Measurements from ENCODE around the gene ANKRD23. TPM values are rescaled to one million over a fixed set of nuclear protein-coding genes. Genes with fewer than 3 reads are reported as not detected.

The ANKRD23 gene
- total RNA-seq, 2 experiments from 2014 or later, result 6.2 to 10.4 TPM

GRCh38 chr2:96878796-96879544 lies 35.1 kb upstream of the ANKRD23 start:
- POLR2A ChIA-PET, result interaction anchor here (1.1 kb wide), 1 partner anchor 12 kb away, joined by 4 read pairs; no protein-coding TSS in a partner anchor
- H3K27ac Mint-ChIP-seq, result no peak overlapping the region
- no peak for TF ChIP-seq CTCF (IDR thresholded peaks at IDR 0.05)

GRCh38 chr2:96878171-96878570 lies 34.4 kb upstream of the ANKRD23 start:
- TF ChIP-seq CTCF (IDR thresholded peaks at IDR 0.05), result no peak
- intact Hi-C loops (cut with DNase I, micrococcal nuclease), result no loop called here

More at GRCh38 chr2:96878796-96879544, 35.1 kb upstream of the ANKRD23 start:
- ATAC-seq (ENCODE audit: poor library complexity), result no peak
- Mint-ChIP-seq H3K4me3 (no peak overlapping the region), H3K4me1 (ENCODE audit: low read depth) (peaks cover 20% of the 10 kb centered on the region), H3K27me3 (no peaks in the 10 kb centered on the region), H3K9me3 (no peaks in the 10 kb centered on the region), H3K36me3 (ENCODE audit: low read depth) (no peaks in the 10 kb centered on the region)
- H3K27me3 ChIP-seq (ENCODE audit: control insufficient read depth in 1 of 2, insufficient read depth in 2 of 2, low read length in 2 of 2), result no peaks in the 10 kb centered on the region
- CTCF ChIA-PET, result no interaction called here
- H3K9me3 ChIP-seq (ENCODE audit: control insufficient read depth in 1 of 2, insufficient read depth in 1 of 2, low read length in 2 of 2), result no peaks in the 10 kb centered on the region
- intact Hi-C loops (cut with DNase I, micrococcal nuclease), result no loop called here
- no peaks in the 10 kb centered on the region for H3K36me3 ChIP-seq (ENCODE audit: insufficient read depth, low read length)
- DNase-seq, result no peak
- H3K27ac ChIP-seq (ENCODE audit: low read depth in 1 of 2, low read length in 2 of 2), result no peak overlapping the region
- peaks cover 8% of the 10 kb centered on the region for H3K4me1 ChIP-seq (ENCODE audit: insufficient read depth, low read length)
- H3K4me3 ChIP-seq (ENCODE audit: low read length), result no peak overlapping the region

GRCh38 chr2:96877631-96878092 lies 33.8 kb upstream of the ANKRD23 start:
- intact Hi-C loops (cut with DNase I, micrococcal nuclease), result no loop called here
- TF ChIP-seq CTCF (IDR thresholded peaks at IDR 0.05), result no peak
- H3K36me3 Mint-ChIP-seq (ENCODE audit: low read depth), result no peaks in the 10 kb centered on the region
- no peaks in the 10 kb centered on the region for H3K27me3 Mint-ChIP-seq
- DNase-seq (no peak), ATAC-seq (ENCODE audit: poor library complexity) (no peak)
- Histone ChIP-seq H3K36me3 (ENCODE audit: insufficient read depth, low read length) (no peaks in the 10 kb centered on the region), H3K27me3 (ENCODE audit: control insufficient read depth in 1 of 2, insufficient read depth in 2 of 2, low read length in 2 of 2) (no peaks in the 10 kb centered on the region), H3K4me3 (ENCODE audit: low read length) (no peak overlapping the region), H3K27ac (ENCODE audit: low read depth in 1 of 2, low read length in 2 of 2) (no peak overlapping the region), H3K4me1 (ENCODE audit: insufficient read depth, low read length) (peaks cover 19% of the 10 kb centered on the region), H3K9me3 (ENCODE audit: control insufficient read depth in 1 of 2, insufficient read depth in 1 of 2, low read length in 2 of 2) (no peaks in the 10 kb centered on the region)
- no peak overlapping the region for H3K27ac Mint-ChIP-seq
- CTCF ChIA-PET, result no interaction called here
- H3K9me3 Mint-ChIP-seq, result no peaks in the 10 kb centered on the region
- H3K4me3 Mint-ChIP-seq, result no peak overlapping the region
- POLR2A ChIA-PET, result no interaction called here
- peaks cover 31% of the 10 kb centered on the region for H3K4me1 Mint-ChIP-seq (ENCODE audit: low read depth)

More at GRCh38 chr2:96878171-96878570, 34.4 kb upstream of the ANKRD23 start:
- Histone ChIP-seq H3K27ac (ENCODE audit: low read depth in 1 of 2, low read length in 2 of 2) (no peak overlapping the region), H3K4me3 (ENCODE audit: low read length) (no peak overlapping the region), H3K4me1 (ENCODE audit: insufficient read depth, low read length) (peaks cover 14% of the 10 kb centered on the region), H3K27me3 (ENCODE audit: control insufficient read depth in 1 of 2, insufficient read depth in 2 of 2, low read length in 2 of 2) (no peaks in the 10 kb centered on the region), H3K36me3 (ENCODE audit: insufficient read depth, low read length) (no peaks in the 10 kb centered on the region), H3K9me3 (ENCODE audit: control insufficient read depth in 1 of 2, insufficient read depth in 1 of 2, low read length in 2 of 2) (no peaks in the 10 kb centered on the region)
- CTCF ChIA-PET, result no interaction called here
- Mint-ChIP-seq H3K27me3 (no peaks in the 10 kb centered on the region), H3K9me3 (no peaks in the 10 kb centered on the region), H3K27ac (no peak overlapping the region), H3K4me1 (ENCODE audit: low read depth) (peaks cover 26% of the 10 kb centered on the region), H3K4me3 (no peak overlapping the region), H3K36me3 (ENCODE audit: low read depth) (no peaks in the 10 kb centered on the region)
- ATAC-seq (ENCODE audit: poor library complexity) (no peak), DNase-seq (no peak)
- POLR2A ChIA-PET, result interaction anchor here (1.1 kb wide), 1 partner anchor 13 kb away, joined by 4 read pairs; no protein-coding TSS in a partner anchor

Measured in CD4-positive, alpha-beta T cell (primary cell).